IPS-NIHi7 (cell line): Measurements from ENCODE around the gene THTPA.
A peak's percentile ranks its signal among the peaks of the same experiment; 100 is the strongest.
"Not testable (repeated sequence)": the region's sequence is repeated elsewhere in the genome, so short reads cannot be mapped to it uniquely, and the experiment has no call there.

Experiments used
- DNase-seq: peaks from one replicate; pipeline ENCODE4 v3.0.0; 2012; ENCODE audit warnings: mixed read lengths; ENCODE audit errors: extremely low spot score

Gene THTPA

DNA sequence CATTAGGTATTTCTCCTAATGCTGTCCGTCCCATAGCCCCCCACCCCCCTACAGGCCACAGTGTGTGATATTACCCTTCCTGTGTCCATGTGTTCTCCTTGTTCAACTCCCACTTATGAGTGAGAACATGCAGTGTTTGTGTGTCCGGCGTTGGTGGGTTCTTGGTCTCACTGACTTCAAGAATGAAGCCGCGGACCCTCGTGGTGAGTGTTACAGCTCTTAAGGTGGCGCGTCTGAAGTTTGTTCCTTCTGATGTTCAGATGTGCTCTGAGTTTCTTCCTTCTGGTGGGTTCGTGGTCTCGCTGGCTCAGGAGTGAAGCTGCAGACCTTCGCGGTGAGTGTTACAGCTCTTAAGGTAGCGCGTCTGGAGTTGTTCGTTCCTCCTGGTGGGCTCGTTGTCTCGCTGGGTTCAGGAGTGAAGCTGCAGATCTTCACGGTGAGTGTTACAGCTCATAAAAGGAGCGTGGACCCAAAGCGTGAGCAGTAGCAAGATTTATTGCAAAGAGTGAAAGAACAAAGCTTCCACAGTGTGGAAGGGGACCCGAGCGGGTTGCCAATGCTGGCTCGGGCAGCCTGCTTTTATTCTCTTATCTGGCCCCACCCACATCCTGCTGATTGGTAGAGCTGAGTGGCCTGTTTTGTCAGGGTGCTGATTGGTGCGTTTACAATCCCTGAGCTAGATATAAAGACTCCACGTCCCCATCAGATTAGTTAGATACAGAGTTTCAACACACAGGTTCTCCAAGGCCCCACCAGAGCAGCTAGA is 27.9 kb downstream of the THTPA start:
- not testable (repeated sequence) for DNase-seq

DNA sequence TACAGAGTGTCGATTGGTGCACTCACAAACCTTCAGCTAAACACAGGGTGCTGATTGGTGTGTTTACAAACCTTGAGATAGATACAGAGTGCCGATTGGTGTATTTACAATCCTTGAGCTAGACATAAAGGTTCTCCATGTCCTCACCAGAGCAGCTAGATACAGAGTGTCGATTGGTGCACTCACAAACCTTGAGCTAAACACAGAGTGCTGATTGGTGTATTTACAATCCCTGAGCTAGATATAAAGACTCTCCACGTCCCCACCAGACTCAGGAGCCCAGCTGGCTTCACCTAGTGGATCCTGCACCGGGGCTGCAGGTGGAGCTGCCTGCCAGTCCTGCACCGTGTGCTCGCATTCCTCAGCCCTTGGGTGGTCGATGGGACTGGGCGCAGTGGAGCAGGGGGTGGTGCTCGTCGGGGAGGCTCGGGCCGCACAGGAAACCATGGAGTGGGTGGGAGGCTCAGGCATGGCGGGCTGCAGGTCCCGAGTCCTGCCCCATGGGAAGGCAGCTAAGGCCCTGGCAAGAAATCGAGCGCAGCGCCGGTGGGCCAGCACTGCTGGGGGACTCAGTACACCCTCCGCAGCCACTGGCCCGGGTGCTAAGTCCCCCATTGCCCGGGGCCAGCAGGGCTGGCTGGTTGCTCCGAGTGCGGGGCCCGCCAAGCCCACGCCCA is 28.6 kb downstream of the THTPA start:
- DNase-seq: not testable (repeated sequence)

DNA sequence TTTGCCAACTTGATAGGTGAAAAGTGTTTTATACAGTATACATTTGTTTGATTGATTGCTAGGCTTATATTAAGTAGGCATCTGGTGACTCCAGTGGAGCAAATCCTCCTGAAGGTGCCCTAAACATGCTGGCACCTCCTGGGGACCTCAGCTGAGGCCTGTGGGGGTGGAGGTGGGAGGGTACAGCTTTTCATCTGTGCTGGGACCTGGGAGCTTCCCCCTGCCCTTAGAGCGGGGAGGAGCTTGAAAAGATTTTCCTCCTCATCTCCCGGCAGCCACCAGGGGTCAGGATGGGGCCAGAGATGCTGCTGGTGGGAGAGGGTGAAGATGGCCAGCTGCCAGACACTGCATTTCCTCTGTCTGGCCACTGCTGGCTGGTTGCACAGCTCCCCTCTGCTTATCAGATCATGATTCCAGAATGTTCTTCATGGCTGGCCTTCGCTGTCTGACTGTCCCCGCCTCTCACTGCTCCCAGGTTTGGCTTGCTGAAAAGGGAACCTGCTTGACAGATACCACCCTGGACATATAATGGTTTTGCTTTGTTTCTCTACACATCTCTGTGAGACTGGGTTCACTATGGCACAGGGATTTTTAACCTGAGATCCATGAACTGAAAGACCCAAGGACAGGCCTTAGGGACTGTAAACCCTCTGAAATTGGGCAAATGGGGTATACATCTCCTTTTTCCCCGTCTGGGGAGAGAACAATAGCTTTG is 33.0 kb downstream of the THTPA start:
- DNase-seq: peak; percentile 95

DNA sequence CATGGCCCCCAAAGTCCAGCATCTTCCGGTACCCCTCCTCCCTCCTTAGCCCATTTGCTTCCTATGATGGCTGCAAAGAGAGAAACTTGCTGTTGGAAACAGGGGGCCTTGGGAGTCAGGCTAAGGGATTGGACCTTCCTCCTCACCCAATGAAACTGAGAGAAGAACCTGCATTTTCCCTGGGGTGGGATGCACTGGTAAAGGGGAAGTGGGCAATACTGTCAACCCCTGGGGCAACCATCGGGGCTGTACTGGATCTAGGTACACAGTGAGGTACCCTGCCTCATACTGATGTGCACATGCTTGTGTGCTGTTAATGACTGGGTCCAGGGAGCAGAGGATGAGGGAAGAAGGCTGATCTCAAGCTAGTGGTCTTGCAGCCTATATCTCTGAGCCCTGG is 33.5 kb downstream of the THTPA start:
- DNase-seq: no peak

GRCh38 chr14:23590198-23590597 is 34.1 kb downstream of the THTPA start:
- DNase-seq: no peak

DNA sequence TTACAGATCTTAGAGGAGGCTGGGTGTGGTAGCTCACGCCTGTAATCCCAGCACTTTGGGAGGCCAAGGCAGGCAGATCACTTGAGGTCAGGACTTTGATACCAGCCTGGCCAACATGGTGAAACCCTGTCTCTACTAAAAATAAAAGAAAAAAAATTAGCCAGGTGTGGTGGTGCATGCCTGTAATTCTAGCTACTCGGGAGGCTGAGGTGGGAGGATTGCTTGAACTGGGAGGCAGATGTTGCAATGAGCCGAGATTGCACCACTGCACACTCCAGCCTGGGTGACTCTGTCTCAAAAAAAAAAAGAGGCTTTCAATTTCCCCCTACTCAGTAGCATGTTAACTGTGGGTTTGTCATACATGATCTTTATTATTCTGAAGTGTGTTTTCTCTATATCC is 38.1 kb downstream of the THTPA start:
- not testable (repeated sequence) for DNase-seq

DNA sequence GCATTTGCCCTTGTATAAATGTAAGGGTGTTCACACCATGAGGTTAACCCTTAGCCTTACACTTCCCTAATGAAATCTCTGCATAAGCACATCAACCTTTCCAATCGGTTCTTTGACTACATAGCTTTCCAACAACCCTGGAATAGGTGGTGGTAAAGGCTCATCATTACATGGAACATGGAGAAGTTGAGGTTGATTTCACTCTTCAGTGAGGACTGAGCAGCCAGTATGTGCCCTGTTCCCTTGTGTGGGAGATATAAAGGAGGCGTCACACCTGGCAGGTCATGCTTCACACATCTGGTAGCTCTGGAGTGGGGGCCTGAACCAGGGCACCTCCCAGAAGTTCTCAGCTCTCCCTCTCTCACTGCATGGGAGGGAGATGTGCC is 44.2 kb downstream of the THTPA start:
- DNase-seq: no peak

GRCh38 chr14:23600806-23601205 is 44.7 kb downstream of the THTPA start:
- DNase-seq: no peak

GRCh38 chr14:23601424-23601823 is 45.4 kb downstream of the THTPA start:
- DNase-seq: no peak

DNA sequence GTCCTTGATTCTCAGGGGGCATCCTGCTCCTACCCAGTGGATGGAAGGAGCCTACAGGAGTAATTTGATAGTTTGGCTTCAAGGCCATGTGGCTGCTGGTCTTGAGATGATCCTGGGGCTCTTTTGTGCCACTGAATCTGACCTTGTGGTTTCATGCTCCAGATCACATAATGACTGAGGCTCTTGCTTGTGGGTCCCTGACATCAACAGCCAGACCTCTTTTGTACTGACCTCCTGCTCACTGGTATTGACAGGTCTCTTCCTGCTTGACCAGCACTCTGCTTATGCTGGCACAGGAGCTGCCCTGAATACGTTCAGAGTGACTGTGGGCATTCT is 45.7 kb downstream of the THTPA start:
- DNase-seq: no peak

- DNase-seq: no peak
These were observed 46.4 kb downstream of the THTPA start for GRCh38 chr14:23602181-23603095.

DNA sequence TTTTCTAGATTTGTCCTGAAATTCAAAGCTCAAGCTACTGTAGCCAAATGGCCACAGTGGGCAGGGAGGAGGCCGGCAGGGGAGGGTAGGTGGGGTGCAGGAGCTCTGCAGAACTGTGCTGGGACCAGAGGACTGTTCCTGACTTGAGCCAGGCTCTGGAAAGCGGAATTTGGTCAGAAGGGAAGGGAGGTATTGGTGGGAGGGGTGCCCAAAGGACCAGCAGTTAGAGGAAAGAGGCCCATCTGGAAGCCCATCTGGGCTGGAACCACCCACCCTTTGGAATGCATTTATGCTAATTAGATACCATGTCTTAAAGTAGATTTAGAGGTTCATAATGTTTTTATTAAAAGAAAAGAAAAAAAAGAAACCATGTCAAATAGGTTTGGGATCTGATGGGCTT is 47.0 kb downstream of the THTPA start:
- no peak for DNase-seq

DNA sequence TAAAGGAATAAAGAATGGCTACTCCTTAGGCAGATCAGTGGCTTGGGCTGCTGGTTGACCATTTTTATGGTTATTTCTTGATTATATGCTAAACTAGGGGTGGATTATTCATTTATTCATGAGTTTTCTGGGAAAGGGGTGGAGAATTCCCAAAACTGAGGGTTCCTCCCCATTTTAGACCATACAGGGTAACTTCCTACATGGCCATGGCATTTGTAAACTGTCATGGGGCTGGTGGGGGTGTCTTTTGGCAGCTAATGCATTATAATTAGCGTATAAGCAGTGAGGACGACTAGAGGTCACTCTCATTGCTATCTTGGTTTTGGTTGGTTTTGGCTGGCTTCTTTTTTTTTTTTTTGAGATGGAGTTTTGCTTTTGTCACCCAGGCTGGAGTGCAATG is 48.1 kb downstream of the THTPA start:
- no peak for DNase-seq

- DNase-seq: no peak
These were observed 48.7 kb downstream of the THTPA start for GRCh38 chr14:23604675-23605170.

GRCh38 chr14:23605931-23606585 is 50.0 kb downstream of the THTPA start:
- no peak for DNase-seq

- no peak for DNase-seq
These were observed 52.4 kb downstream of the THTPA start for GRCh38 chr14:23608454-23608853.

GRCh38 chr14:23609001-23609400 is 52.9 kb downstream of the THTPA start:
- DNase-seq: no peak

GRCh38 chr14:23609411-23610089 is 53.5 kb downstream of the THTPA start:
- DNase-seq: not testable (repeated sequence)
